WTC11 (cell line): ENCODE measurements around the gene SGPL1.

Experiments used
- FOXK1 ChIP-seq: sonication (generic); formaldehyde crosslinking; IDR thresholded peaks from 2 replicates; pipeline ENCODE4 v1.8.0; 2022; ENCODE audit warnings: mild to moderate bottlenecking, moderate library complexity, missing genetic modification reagents
- NR2C2 ChIP-seq: sonication (generic); formaldehyde crosslinking; IDR thresholded peaks from 2 replicates; pipeline ENCODE4 v1.8.0; 2022; ENCODE audit warnings: mild to moderate bottlenecking, missing genetic modification reagents
- RORB ChIP-seq: fragments of 250-450 bp; sonication (Bioruptor Pico); IDR thresholded peaks from 2 replicates; pipeline ENCODE4 v1.9.0; 2021; ENCODE audit warnings: mild to moderate bottlenecking
- SOX15 ChIP-seq: fragments of 250-450 bp; sonication (Bioruptor Pico); IDR thresholded peaks from 2 replicates; pipeline ENCODE4 v1.9.0; 2021; ENCODE audit warnings: mild to moderate bottlenecking
- SP1 ChIP-seq: sonication (generic); formaldehyde crosslinking; conservative IDR thresholded peaks from 2 replicates; pipeline ENCODE4 v1.8.1; 2022; ENCODE audit warnings: missing genetic modification reagents
- TCF7 ChIP-seq: sonication (generic); formaldehyde crosslinking; IDR thresholded peaks from 2 replicates; pipeline ENCODE4 v1.8.0; 2022; ENCODE audit warnings: mild to moderate bottlenecking, low read depth, missing genetic modification reagents, moderate library complexity
- ZNF317 ChIP-seq: sonication (generic); formaldehyde crosslinking; IDR thresholded peaks from 2 replicates; pipeline ENCODE4 v1.8.1; 2023; ENCODE audit warnings: low read depth, mild to moderate bottlenecking, moderate library complexity, missing genetic modification reagents, borderline replicate concordance
- TF ChIP-seq, protein P1 (sequence below): fragments of 200-600 bp; IDR thresholded peaks from 2 replicates; pipeline ENCODE4 v1.8.0; 2022; ENCODE audit warnings: antibody characterized with exemption
- TF ChIP-seq, protein P2 (sequence below): sonication (generic); formaldehyde crosslinking; IDR thresholded peaks from 2 replicates; pipeline ENCODE4 v1.8.0; 2022; ENCODE audit warnings: missing genetic modification reagents
- TF ChIP-seq, protein P3 (sequence below): fragments of 250-450 bp; sonication (Bioruptor Pico); IDR thresholded peaks from 2 replicates; pipeline ENCODE4 v1.9.0; 2021; ENCODE audit warnings: mild to moderate bottlenecking, borderline replicate concordance
- TF ChIP-seq, protein P4 (sequence below): sonication (generic); formaldehyde crosslinking; IDR thresholded peaks from 2 replicates; pipeline ENCODE4 v1.8.1; 2023; ENCODE audit warnings: mild to moderate bottlenecking, missing genetic modification reagents
- TF ChIP-seq, protein P5 (sequence below): sonication (generic); formaldehyde crosslinking; IDR thresholded peaks from 2 replicates; pipeline ENCODE4 v1.8.1; 2023; ENCODE audit warnings: mild to moderate bottlenecking, missing genetic modification reagents, moderate library complexity
- TF ChIP-seq, protein P6 (sequence below): sonication (generic); formaldehyde crosslinking; IDR thresholded peaks from 2 replicates; pipeline ENCODE4 v1.8.1; 2023; ENCODE audit warnings: mild to moderate bottlenecking, missing genetic modification reagents, moderate library complexity

DNA sequence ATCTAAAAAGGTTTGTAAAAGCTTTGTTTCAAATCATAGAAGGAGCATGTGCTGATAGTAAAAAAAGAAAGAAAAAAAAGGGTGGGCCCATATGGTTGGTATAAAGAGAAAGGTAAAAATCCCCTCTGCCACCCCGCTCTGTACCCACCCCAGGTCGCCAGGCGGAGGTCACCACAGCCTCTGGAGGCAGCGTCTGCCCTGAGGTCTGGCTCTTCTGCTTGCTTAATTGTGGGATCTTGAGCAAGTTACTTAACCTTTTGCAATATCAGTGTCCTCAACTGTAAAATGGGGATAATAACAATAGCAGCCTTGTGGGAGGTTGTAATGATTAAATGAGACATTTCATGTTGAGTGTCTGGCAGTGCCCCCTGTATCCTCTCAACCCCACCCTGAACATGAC is 83.3 kb downstream of the SGPL1 start:
- TF ChIP-seq, protein P1, sequence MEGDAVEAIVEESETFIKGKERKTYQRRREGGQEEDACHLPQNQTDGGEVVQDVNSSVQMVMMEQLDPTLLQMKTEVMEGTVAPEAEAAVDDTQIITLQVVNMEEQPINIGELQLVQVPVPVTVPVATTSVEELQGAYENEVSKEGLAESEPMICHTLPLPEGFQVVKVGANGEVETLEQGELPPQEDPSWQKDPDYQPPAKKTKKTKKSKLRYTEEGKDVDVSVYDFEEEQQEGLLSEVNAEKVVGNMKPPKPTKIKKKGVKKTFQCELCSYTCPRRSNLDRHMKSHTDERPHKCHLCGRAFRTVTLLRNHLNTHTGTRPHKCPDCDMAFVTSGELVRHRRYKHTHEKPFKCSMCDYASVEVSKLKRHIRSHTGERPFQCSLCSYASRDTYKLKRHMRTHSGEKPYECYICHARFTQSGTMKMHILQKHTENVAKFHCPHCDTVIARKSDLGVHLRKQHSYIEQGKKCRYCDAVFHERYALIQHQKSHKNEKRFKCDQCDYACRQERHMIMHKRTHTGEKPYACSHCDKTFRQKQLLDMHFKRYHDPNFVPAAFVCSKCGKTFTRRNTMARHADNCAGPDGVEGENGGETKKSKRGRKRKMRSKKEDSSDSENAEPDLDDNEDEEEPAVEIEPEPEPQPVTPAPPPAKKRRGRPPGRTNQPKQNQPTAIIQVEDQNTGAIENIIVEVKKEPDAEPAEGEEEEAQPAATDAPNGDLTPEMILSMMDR: no peak
- TF ChIP-seq ZNF317 (CRISPR knock-in tag) (no peak), NR2C2 (CRISPR knock-in tag) (no peak), RORB (CRISPR knock-in tag) (no peak), FOXK1 (CRISPR knock-in tag) (no peak), TCF7 (CRISPR knock-in tag) (no peak), SOX15 (CRISPR knock-in tag) (no peak), SP1 (CRISPR knock-in tag) (no peak)
- TF ChIP-seq, protein P2, sequence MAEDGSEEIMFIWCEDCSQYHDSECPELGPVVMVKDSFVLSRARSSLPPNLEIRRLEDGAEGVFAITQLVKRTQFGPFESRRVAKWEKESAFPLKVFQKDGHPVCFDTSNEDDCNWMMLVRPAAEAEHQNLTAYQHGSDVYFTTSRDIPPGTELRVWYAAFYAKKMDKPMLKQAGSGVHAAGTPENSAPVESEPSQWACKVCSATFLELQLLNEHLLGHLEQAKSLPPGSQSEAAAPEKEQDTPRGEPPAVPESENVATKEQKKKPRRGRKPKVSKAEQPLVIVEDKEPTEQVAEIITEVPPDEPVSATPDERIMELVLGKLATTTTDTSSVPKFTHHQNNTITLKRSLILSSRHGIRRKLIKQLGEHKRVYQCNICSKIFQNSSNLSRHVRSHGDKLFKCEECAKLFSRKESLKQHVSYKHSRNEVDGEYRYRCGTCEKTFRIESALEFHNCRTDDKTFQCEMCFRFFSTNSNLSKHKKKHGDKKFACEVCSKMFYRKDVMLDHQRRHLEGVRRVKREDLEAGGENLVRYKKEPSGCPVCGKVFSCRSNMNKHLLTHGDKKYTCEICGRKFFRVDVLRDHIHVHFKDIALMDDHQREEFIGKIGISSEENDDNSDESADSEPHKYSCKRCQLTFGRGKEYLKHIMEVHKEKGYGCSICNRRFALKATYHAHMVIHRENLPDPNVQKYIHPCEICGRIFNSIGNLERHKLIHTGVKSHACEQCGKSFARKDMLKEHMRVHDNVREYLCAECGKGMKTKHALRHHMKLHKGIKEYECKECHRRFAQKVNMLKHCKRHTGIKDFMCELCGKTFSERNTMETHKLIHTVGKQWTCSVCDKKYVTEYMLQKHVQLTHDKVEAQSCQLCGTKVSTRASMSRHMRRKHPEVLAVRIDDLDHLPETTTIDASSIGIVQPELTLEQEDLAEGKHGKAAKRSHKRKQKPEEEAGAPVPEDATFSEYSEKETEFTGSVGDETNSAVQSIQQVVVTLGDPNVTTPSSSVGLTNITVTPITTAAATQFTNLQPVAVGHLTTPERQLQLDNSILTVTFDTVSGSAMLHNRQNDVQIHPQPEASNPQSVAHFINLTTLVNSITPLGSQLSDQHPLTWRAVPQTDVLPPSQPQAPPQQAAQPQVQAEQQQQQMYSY (CRISPR knock-in tag): no peak
- TF ChIP-seq, protein P3, sequence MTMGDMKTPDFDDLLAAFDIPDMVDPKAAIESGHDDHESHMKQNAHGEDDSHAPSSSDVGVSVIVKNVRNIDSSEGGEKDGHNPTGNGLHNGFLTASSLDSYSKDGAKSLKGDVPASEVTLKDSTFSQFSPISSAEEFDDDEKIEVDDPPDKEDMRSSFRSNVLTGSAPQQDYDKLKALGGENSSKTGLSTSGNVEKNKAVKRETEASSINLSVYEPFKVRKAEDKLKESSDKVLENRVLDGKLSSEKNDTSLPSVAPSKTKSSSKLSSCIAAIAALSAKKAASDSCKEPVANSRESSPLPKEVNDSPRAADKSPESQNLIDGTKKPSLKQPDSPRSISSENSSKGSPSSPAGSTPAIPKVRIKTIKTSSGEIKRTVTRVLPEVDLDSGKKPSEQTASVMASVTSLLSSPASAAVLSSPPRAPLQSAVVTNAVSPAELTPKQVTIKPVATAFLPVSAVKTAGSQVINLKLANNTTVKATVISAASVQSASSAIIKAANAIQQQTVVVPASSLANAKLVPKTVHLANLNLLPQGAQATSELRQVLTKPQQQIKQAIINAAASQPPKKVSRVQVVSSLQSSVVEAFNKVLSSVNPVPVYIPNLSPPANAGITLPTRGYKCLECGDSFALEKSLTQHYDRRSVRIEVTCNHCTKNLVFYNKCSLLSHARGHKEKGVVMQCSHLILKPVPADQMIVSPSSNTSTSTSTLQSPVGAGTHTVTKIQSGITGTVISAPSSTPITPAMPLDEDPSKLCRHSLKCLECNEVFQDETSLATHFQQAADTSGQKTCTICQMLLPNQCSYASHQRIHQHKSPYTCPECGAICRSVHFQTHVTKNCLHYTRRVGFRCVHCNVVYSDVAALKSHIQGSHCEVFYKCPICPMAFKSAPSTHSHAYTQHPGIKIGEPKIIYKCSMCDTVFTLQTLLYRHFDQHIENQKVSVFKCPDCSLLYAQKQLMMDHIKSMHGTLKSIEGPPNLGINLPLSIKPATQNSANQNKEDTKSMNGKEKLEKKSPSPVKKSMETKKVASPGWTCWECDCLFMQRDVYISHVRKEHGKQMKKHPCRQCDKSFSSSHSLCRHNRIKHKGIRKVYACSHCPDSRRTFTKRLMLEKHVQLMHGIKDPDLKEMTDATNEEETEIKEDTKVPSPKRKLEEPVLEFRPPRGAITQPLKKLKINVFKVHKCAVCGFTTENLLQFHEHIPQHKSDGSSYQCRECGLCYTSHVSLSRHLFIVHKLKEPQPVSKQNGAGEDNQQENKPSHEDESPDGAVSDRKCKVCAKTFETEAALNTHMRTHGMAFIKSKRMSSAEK (CRISPR knock-in tag): no peak
- TF ChIP-seq, protein P4, sequence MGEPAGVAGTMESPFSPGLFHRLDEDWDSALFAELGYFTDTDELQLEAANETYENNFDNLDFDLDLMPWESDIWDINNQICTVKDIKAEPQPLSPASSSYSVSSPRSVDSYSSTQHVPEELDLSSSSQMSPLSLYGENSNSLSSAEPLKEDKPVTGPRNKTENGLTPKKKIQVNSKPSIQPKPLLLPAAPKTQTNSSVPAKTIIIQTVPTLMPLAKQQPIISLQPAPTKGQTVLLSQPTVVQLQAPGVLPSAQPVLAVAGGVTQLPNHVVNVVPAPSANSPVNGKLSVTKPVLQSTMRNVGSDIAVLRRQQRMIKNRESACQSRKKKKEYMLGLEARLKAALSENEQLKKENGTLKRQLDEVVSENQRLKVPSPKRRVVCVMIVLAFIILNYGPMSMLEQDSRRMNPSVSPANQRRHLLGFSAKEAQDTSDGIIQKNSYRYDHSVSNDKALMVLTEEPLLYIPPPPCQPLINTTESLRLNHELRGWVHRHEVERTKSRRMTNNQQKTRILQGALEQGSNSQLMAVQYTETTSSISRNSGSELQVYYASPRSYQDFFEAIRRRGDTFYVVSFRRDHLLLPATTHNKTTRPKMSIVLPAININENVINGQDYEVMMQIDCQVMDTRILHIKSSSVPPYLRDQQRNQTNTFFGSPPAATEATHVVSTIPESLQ (CRISPR knock-in tag): no peak
- TF ChIP-seq, protein P5, sequence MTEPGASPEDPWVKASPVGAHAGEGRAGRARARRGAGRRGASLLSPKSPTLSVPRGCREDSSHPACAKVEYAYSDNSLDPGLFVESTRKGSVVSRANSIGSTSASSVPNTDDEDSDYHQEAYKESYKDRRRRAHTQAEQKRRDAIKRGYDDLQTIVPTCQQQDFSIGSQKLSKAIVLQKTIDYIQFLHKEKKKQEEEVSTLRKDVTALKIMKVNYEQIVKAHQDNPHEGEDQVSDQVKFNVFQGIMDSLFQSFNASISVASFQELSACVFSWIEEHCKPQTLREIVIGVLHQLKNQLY (CRISPR knock-in tag): no peak
- TF ChIP-seq, protein P6, sequence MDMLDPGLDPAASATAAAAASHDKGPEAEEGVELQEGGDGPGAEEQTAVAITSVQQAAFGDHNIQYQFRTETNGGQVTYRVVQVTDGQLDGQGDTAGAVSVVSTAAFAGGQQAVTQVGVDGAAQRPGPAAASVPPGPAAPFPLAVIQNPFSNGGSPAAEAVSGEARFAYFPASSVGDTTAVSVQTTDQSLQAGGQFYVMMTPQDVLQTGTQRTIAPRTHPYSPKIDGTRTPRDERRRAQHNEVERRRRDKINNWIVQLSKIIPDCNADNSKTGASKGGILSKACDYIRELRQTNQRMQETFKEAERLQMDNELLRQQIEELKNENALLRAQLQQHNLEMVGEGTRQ: no peak
